OCI-LY1 (cell line): Measurements from ENCODE around the gene PTPRN2.

Experiments
- EZH2 ChIP-seq: fragments of 200-600 bp; sonication (generic), shearing (Covaris generic); IDR thresholded peaks from 2 replicates; pipeline ENCODE4 v1.8.0; 2017; ENCODE audit warnings: borderline replicate concordance, mixed run types, mild to moderate bottlenecking, antibody characterized with exemption, low read length, moderate library complexity, mixed read lengths
- TF ChIP-seq, protein P1 (sequence below): fragments of 200-600 bp; sonication (generic), shearing (Covaris generic); IDR thresholded peaks from 2 replicates; pipeline ENCODE4 v1.5.1; 2017; ENCODE audit warnings: mild to moderate bottlenecking, antibody characterized with exemption, low read length, moderate library complexity, mixed read lengths

DNA sequence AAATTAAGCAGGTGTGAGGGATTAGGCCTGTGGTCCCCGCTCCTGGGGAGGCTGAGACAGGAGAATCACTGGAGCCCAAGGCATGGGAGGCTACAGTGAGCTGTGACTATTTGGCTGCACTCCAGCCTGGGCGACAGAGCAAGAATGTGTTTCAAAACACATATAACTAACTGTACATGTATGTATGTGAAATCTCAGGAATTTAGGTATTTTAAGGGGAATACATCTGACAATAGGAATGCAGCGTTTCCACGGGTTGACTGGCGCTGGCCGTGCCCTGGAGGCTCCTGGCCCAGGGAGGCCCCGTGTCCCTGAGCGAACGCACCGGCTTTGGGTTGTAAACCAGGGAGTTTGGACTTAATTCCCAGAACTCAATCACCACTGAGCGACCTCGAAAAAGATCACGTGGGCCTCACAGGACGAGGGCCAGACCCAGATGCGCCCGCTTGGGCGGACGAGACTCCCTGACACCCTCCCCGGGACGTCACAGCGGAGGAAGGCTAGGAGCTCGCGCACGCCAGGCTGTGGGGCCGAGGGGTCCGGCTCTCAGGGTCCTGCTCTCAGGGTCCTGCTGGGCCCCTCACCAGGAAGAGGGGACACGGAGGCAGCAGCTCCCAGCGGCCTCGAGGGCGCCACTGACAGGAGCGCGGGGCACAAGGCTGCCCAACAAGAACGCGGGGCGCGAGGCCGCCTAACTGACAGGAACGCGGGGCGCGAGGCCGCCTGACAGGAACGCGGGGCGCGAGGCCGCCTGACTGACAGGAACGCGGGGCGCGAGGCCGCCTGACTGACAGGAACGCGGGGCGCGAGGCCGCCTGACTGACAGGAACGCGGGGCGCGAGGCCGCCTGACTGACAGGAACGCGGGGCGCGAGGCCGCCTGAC lies 18.4 kb downstream of the PTPRN2 start:
- TF ChIP-seq, protein P1, sequence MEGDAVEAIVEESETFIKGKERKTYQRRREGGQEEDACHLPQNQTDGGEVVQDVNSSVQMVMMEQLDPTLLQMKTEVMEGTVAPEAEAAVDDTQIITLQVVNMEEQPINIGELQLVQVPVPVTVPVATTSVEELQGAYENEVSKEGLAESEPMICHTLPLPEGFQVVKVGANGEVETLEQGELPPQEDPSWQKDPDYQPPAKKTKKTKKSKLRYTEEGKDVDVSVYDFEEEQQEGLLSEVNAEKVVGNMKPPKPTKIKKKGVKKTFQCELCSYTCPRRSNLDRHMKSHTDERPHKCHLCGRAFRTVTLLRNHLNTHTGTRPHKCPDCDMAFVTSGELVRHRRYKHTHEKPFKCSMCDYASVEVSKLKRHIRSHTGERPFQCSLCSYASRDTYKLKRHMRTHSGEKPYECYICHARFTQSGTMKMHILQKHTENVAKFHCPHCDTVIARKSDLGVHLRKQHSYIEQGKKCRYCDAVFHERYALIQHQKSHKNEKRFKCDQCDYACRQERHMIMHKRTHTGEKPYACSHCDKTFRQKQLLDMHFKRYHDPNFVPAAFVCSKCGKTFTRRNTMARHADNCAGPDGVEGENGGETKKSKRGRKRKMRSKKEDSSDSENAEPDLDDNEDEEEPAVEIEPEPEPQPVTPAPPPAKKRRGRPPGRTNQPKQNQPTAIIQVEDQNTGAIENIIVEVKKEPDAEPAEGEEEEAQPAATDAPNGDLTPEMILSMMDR, result no peak
- no peak for TF ChIP-seq EZH2
